Amniotic stem cell (primary cell): ENCODE results near the gene SRSF3.
"Not testable (repeated sequence)": the region's sequence is repeated elsewhere in the genome, so short reads cannot be mapped to it uniquely, and the experiment has no call there.

Experiments used
- DNase-seq: peaks from one replicate; lab custom pipeline; 2025; lab: John Stamatoyannopoulos, UW

The SRSF3 gene

DNA sequence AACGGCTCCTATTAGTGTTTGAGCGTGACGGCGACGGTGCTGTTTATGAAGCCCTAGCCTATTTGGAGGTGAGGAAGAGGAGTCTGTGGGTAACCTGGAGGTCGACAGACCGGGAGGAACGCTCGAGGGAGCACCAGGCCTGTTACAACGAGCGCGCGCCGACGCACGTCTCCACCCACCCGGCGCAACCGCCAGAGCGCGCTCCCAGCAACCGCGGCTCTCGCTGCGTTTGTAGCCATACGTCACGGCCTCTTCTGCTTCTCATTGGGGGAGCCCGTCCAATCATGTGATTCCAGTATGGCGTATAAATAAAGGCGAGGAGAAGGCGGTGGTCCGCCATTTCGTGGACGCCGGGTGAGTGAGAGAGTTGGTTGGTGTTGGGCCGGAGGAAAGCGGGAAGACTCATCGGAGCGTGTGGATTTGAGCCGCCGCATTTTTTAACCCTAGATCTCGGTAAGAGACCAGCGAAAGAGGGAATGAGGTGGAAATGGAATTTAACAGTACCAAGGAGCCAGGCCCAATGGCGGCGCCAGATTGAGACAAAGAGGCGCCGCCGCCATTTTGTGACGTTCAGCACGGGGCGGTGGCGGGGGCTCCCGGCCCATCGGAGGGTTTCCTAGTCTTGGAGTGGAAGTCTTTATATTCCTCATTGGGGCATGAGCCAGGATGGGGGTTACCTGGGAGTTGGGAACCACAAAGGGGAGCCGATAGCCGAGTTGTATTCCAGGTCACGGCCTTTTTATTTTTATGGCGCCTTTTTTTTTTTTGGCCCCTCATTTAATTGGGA is at the start of gene SRSF3:
TSS of gene SRSF3 (plus strand) at position 334 of the 787 bp plus-strand sequence. CDS start 2,401 bp downstream, outside the sequence.
- DNase-seq, result peak; percentile 93

GRCh38 chr6:36545767-36546307 is 48.3 kb upstream of the SRSF3 start:
- no peak for DNase-seq

GRCh38 chr6:36546308-36546919 is 47.7 kb upstream of the SRSF3 start:
- DNase-seq, result peak; percentile 21

DNA sequence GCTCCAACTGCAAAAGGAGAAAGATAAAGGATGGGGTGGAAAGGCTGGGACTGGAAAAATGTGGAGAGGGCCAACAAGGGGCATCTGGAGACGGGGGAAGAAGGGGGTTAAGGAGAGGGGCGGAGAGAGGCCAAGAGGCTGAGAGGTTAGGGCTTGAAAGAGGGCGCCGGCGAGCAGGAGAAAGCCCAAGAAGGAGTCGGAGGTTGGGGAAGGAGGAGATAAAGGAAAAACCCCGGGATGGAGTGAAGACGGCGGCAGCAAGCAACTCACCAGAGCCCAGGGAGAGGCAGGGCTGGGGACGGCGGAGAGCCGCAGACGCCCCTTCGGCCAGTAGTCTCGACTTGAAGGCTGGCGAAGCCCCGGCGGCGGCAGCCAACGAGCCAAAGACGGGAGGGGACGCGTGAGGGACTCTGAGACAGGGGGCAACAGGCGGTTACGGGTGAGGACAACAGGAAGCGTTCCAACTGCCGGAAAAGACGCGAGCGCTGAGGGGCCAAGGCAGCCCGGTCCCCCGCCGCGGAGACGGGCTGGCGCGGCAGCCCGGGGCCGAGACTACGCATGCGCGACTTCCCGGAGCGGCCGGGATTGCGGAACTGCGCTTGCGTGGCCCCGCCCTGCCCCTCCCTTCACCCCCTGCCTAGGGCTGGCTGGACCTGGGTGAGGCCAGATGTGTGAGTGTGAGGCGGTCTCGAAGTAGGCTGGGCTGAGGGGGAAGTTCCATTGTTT is 47.1 kb upstream of the SRSF3 start, which contains the start of gene STK38:
TSS of gene STK38 (minus strand) at position 560 of the 726 bp plus-strand sequence. CDS start 7,277 bp downstream, outside the sequence.
- DNase-seq, result peak; percentile 42

DNA sequence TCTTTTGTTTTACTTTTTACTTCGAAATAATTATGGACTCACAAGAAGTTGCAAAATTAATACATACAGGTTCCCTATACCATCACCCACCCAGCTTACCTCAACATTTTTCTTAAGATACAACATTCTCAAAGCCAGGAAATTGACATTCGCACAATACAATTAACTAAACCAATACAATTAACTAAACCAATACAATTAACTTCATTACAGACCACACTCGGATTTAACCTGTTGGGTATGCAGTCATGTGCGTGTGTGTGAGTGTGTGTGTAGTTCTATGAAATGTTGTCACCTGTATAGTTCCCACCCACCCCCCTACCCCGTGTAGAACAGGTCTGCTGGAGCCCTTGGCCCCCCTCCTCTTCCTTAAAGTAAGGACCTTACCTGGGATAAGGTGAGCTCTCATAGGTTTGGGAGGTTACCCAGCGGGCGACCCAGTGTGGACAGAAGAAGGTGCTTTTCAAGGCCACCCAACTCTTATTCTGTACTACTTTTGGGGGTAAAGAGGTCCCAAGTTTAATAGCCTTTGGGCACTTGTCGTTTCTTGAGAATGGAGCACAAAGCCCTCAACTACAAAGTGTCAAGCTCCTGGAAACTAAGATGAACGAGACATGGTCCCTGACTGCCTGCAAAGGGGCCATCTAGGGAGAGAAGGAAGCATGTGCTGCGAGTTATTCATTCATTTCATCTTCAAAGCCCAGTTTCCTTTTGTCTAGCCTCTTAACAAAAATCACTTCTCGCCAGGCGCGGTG is 46.3 kb upstream of the SRSF3 start:
- no peak for DNase-seq

GRCh38 chr6:36548401-36548743 is 45.8 kb upstream of the SRSF3 start:
- DNase-seq, result no peak

- no peak for DNase-seq
Observed at GRCh38 chr6:36550473-36551000, 43.6 kb upstream of the SRSF3 start.

DNA sequence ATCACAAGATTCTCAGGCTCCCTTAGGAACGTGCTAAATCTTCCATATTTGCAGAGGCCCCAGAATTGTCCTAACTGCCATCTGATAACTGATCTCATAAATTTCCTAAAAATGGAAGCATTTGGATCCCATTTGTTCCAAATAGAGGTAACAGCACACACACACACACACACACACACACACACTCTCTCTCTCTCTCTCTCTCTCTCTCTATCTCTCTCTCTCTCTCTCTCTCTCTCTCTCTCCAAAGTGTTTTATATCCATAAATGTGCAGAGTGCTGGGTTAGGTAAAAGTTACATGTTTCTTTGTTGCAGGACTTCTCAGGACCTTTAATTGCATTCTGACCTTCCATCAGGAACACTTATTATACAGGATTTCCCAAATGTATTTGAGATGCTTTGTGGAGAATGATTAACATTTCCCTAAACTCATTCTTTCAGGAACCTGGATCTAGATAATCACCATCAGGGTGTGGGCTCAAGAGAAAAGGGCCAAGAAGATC is 38.4 kb upstream of the SRSF3 start:
- DNase-seq, result no peak

- no peak for DNase-seq
Observed at GRCh38 chr6:36556281-36556680, 37.9 kb upstream of the SRSF3 start.

DNA sequence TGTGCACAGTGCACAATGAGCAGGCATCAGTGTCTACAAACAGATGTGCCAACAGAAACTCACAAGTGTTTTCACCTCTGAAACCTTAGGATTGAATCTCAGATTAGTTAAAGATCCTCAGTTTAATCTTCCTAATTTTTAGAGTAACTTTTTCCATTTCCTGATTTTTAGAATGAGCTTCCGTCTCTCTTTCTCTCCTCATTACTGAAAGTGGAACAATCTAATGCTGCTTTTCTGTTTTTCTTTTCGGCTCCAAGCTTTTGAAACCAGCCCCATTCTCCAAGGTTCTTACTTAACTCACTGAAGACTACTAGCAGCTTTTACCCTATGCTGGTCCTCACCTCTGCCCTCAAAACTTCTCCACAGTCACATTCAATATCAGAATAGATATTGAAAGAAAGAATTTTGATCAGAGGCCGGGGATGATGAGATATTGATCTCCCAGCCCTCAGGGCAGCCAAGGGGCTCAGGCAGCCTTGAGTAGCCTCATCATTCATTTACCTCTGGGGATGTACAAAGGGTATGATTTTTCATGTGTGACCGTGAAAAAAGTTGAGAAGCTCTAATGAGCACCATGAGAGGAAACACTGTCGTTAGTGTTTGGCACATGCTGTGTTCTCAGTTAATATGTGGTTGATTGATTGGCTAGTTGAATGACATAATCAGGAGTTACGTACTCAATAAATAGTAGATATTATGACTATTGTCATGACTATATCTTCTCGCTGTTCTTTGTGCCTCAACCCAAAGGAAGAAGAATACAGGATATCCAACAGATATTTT is 35.0 kb upstream of the SRSF3 start:
- DNase-seq, result no peak

DNA sequence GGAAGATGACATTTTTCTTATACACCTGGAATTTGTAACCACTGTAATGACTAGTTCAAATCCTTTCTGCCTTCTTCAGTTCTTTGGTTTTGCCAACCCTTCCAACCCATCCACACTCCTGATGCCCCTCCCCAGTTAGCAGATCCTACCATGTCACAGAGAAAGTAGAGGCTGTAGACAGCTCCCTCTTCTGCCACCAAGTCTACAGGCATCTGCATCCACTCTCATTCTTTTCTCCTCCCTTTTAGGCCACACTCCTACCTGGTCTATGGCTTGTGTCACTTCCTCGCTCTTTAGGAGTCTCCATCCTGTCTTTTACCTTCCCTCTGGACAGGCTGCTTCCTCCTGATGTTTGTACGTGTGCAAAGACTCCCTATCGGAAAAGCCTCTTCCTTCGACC is 33.3 kb upstream of the SRSF3 start:
- DNase-seq, result no peak

- DNase-seq, result no peak
Observed at GRCh38 chr6:36563237-36563927, 30.8 kb upstream of the SRSF3 start.

DNA sequence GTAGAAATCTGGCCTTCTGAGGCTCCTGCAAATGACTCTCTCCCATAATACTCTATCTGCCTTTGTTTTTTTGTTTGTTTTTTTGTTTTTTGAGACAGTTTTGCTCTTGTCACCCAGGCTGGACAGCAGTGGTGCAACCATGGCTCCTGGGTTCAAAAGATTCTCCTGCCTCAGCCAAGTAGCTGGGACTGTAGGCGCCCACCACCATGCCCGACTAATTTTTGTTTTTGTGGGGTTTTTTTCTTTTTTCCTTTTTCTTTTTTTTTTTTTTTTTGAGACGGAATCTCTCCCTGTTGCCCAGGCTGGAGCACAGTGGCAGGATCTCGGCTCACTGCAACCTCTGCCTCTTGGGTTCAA is 30.3 kb upstream of the SRSF3 start:
- DNase-seq, result no peak

- DNase-seq, result no peak
Observed at GRCh38 chr6:36566418-36566905, 27.7 kb upstream of the SRSF3 start.

DNA sequence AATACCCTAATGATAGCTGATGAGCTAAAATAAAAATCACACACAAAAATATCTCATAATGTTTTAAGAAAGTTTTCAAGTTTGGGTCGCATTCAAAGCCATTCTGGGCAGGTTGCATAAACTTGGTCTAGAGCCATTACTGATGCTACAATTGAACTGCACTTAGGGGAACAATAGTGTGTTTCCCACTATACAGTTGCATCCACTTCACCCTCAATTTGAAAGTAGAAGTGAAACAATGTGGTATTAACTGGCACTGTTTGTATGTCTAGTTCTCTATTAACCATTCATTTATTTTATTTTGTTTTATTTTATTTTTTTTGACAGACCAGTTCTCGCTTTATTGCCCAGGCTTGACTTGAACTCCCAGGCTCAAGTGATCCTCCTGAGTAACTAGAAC is 23.9 kb upstream of the SRSF3 start:
- DNase-seq, result no peak

DNA sequence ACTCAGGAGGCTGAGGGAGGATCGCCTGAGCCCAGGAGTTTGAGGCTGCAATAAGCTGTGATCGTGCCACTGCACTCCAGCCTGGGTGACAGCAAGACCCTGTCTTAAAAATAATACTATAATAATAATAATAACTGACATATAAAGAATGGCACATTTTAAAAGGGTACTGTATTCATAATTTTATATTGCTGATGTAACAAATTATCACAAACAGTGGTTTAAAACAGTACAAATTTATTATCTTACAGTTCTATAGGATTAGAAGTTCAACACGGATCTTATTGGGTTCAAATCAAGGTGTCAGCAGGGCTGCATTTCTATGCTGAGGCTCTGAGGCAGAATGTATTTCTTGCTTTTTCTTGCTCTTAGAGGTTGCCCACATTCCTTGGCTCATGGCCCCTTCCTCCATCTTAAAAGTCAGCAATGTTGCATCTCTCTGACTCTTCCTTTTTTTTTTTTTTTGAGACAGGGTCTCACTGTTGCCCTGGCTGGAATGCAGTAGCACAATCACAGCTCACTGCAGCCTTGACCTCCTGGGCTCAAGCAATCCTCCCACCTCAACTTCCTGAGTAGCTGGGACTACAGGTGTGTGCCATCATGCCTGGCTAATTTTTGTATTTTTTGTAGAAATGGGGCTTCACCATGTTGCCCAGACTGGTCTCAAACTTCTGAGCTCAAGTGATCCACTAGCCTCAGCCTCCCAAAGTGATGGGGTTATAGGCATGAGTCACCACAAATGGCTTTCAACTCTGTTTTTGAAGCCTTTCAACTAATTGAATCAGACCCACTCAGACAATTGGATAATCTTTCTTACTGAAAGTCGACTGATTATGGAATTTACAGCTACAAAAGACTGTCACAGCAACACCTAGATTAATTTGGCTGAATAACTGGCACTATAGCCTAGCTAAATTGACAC is 22.8 kb upstream of the SRSF3 start:
- DNase-seq, result no peak

DNA sequence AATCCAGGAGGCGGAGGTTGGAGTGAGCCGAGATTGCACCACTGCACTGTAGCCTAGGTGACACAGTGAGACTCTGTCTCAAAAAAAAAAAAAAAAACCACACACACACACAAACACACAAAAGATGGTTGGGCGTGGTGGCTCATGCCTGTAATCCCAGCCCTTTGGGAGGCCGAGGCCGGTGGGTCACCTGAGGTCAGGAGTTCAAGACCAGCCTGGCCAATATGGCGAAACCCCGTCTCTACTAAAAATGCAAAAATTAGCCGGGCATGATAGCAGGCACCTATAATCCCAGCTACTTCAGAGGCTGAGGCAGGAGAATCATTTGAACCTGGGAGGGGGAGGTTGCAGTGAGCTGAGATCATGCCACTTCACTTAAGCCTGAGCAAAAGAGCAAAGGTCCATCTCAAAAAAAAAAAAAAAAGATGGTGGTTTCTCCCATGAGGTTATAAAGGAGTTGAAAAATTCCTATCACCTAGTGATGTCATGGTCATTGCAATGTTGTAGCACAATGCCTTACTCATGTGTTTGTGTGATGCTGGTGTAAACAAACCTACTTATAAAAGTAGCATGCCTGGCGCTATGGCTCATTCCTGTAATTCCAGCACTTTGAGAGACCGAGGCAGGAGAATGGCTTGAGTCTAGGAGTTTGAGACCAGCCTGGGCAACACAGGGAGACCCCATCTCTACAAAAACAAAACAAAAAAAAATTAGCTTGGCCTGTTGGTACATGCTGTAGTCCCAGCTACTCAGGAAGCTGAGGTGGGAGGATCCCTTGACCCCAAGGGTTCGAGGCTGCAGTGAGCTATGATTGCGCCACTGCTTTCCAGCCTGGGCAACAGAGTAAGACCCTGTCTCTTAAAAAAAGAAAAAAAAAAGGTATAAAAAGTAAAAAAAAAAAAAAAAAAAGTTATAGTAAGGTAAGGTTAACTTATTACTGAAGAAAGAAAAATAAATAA is 21.5 kb upstream of the SRSF3 start:
- not testable (repeated sequence) for DNase-seq

DNA sequence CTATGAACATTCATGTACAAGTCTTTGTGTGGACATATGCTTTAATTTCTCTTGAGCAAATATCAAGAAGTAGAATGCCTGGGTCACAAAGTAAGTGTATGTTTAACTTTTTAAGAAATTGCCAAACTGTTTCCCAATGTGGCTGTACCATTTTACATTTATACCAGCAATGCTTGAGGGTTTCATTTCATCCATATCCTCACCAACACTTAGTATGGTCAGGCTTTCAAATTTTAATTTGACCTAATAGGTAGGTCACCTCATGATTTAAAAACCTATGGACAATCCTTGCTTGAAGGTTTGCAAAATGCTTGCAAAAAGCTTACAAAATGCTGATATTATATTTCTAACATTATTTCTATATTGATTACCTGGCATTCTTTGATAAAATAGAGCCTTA is 19.5 kb upstream of the SRSF3 start:
- no peak for DNase-seq
